Mesenchymal stem cell (in vitro differentiated cells and primary cell): ENCODE data around the gene DDX31.

Experiments
- DNase-seq: peaks from one replicate; pipeline ENCODE4 v3.0.0-alpha.2; 2013
- H2AFZ ChIP-seq: one replicate; pipeline ENCODE4 v1.6.1; 2013; ENCODE audit warnings: low read depth, mild to moderate bottlenecking, control low read depth, inconsistent platforms, low read length, moderate library complexity
- H2AK5ac ChIP-seq: 2 replicates; pipeline ENCODE4 v1.6.1; 2013; ENCODE audit warnings: low read length, moderate library complexity, mild to moderate bottlenecking, inconsistent platforms; ENCODE audit not compliant: severe bottlenecking
- H2BK120ac ChIP-seq: one replicate; pipeline ENCODE4 v1.6.1; 2013; ENCODE audit warnings: low read depth, mild to moderate bottlenecking, inconsistent platforms, low read length, moderate library complexity
- H2BK12ac ChIP-seq, 2 experiments: one replicate each; pipeline ENCODE4 v1.6.1; 2013; ENCODE audit warnings: inconsistent platforms in 2 of 2, low read length in 2 of 2, mild to moderate bottlenecking in 2 of 2, moderate library complexity in 2 of 2, control low read depth in 1 of 2
- H2BK15ac ChIP-seq: one replicate; pipeline ENCODE4 v1.6.1; 2013; ENCODE audit warnings: mild to moderate bottlenecking, low read depth, inconsistent platforms; ENCODE audit not compliant: poor library complexity, severe bottlenecking
- H2BK5ac ChIP-seq: 2 replicates; pipeline ENCODE4 v1.6.1; 2013; ENCODE audit warnings: low read depth, mild to moderate bottlenecking, low read length, control low read depth, inconsistent platforms; ENCODE audit not compliant: poor library complexity, severe bottlenecking
- H3K14ac ChIP-seq, 2 experiments: one replicate each; pipeline ENCODE4 v1.6.1; 2013; ENCODE audit warnings: inconsistent platforms in 2 of 2, low read length in 2 of 2, control low read depth in 1 of 2, mild to moderate bottlenecking in 1 of 2, moderate library complexity in 1 of 2
- H3K18ac ChIP-seq, 2 experiments: one replicate each; pipeline ENCODE4 v1.6.1; 2013; ENCODE audit warnings: inconsistent platforms in 2 of 2, low read length in 2 of 2, control low read depth in 1 of 2, low read depth in 1 of 2, mild to moderate bottlenecking in 1 of 2
- H3K23ac ChIP-seq, 2 experiments: one replicate each; pipeline ENCODE4 v1.6.1; 2013; ENCODE audit warnings: inconsistent platforms in 2 of 2, low read length in 2 of 2, mild to moderate bottlenecking in 2 of 2, moderate library complexity in 2 of 2, control low read depth in 1 of 2
- H3K27ac ChIP-seq: 2 replicates; pipeline ENCODE4 v1.5.1; 2013; ENCODE audit warnings: mild to moderate bottlenecking, moderate library complexity, low read length, control low read depth, inconsistent platforms; ENCODE audit not compliant: poor library complexity, severe bottlenecking
- H3K27me3 ChIP-seq, 2 experiments: 2 replicates each; pipeline versions ENCODE4 v1.6.1 to v1.7.0; 2013; ENCODE audit warnings: low read length in 2 of 2, mild to moderate bottlenecking in 2 of 2, moderate library complexity in 2 of 2, control low read depth in 1 of 2, inconsistent platforms in 1 of 2; ENCODE audit not compliant: control insufficient read depth in 1 of 2, insufficient read depth in 1 of 2
- H3K36me3 ChIP-seq, 2 experiments: 2 replicates each; pipeline versions ENCODE4 v1.6.1 to v1.7.0; 2013; ENCODE audit warnings: low read length in 2 of 2, control low read depth in 1 of 2, inconsistent platforms in 1 of 2, low read depth in 1 of 2, mild to moderate bottlenecking in 1 of 2; ENCODE audit not compliant: insufficient read depth in 2 of 2, control insufficient read depth in 1 of 2
- H3K4ac ChIP-seq, 2 experiments: one replicate each; pipeline ENCODE4 v1.6.1; 2013; ENCODE audit warnings: inconsistent platforms in 2 of 2, low read length in 2 of 2, mild to moderate bottlenecking in 2 of 2, moderate library complexity in 2 of 2, control low read depth in 1 of 2, low read depth in 1 of 2
- H3K4me1 ChIP-seq: 2 replicates; pipeline ENCODE4 v1.6.1; 2013; ENCODE audit warnings: low read depth, low read length, control low read depth; ENCODE audit not compliant: control insufficient read depth, insufficient read depth
- H3K4me2 ChIP-seq: 2 replicates; pipeline ENCODE4 v1.6.1; 2013; ENCODE audit warnings: low read length, mild to moderate bottlenecking, inconsistent platforms; ENCODE audit not compliant: poor library complexity, severe bottlenecking
- H3K4me3 ChIP-seq, 2 experiments: 2 replicates each; pipeline versions ENCODE4 v1.5.1 to v1.7.0; 2013; ENCODE audit warnings: low read length in 2 of 2, mild to moderate bottlenecking in 2 of 2, control low read depth in 1 of 2, low read depth in 1 of 2; ENCODE audit not compliant: insufficient read depth in 1 of 2
- H3K79me1 ChIP-seq: replicated peaks from 2 replicates; pipeline ENCODE4 v1.6.1; 2013; ENCODE audit warnings: mild to moderate bottlenecking, control low read depth, low read length, inconsistent platforms; ENCODE audit not compliant: poor library complexity, severe bottlenecking
- H3K9ac ChIP-seq: 2 replicates; pipeline ENCODE4 v1.7.0; 2013; ENCODE audit warnings: mild to moderate bottlenecking, low read length, moderate library complexity
- H3K9me3 ChIP-seq: 2 replicates; pipeline ENCODE4 v1.7.0; 2013; ENCODE audit warnings: mild to moderate bottlenecking, low read length; ENCODE audit not compliant: control insufficient read depth
- H4K8ac ChIP-seq: one replicate; pipeline ENCODE4 v1.6.1; 2013; ENCODE audit warnings: inconsistent platforms, mild to moderate bottlenecking, low read length, moderate library complexity
- H4K91ac ChIP-seq: one replicate; pipeline ENCODE4 v1.6.1; 2013; ENCODE audit warnings: mild to moderate bottlenecking, low read length, inconsistent platforms
- WGBS: methylation state at CpG from one replicate; pipeline ENCODE4 v1.1.7; 2013; ENCODE audit warnings: mixed read lengths; 5-methylcytosine and 5-hydroxymethylcytosine counted together

Gene DDX31

GRCh38 chr9:132699956-132700355 is 30.2 kb upstream of the DDX31 start:
- H2AFZ ChIP-seq: no peak overlapping the region
- H4K8ac ChIP-seq: no peak overlapping the region
- H3K79me1 ChIP-seq: no peaks in the 10 kb centered on the region
- peaks cover 30% of the 10 kb centered on the region for H3K9me3 ChIP-seq
- no peak overlapping the region for H3K9ac ChIP-seq
- H3K27me3 ChIP-seq: peaks cover 0 to 2% of the 10 kb centered on the region in 2 experiments
- no peak overlapping the region for H3K4ac ChIP-seq
- no peak overlapping the region for H3K18ac ChIP-seq
- WGBS: no CpG with 5 or more reads among the region's 1 CpG
- no peak overlapping the region for H4K91ac ChIP-seq
- no peak overlapping the region for H2BK15ac ChIP-seq
- peak; percentile 34 for DNase-seq
- H2BK12ac ChIP-seq: no peak overlapping the region
- no peak overlapping the region for H2AK5ac ChIP-seq
- H3K4me1 ChIP-seq: no peaks in the 10 kb centered on the region
- H2BK5ac ChIP-seq: no peak overlapping the region
- no peak overlapping the region for H2BK120ac ChIP-seq
- H3K4me2 ChIP-seq: no peak overlapping the region
- no peaks in the 10 kb centered on the region for H3K36me3 ChIP-seq
- no peak overlapping the region for H3K4me3 ChIP-seq
- H3K27ac ChIP-seq: no peak overlapping the region
- H3K14ac ChIP-seq: no peak overlapping the region
- H3K23ac ChIP-seq: no peak overlapping the region

DNA sequence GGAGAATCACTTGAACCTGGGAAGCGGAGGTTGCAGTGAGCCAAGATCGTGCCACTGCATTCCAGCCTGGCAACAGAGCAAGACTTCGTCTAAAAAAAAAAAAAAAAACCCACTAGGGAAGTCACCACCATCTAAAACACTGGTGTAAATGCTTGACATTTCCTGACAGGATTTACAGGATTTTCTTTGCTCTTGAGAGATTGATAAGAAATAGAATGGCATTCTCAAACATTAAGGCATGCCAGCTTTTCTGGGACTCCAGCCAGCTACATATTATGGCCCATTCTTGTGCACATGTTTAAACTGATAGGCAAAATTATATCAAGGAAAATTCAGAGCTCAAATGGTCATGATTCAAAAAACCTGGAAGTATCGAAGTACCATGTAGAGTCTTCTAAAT is 29.2 kb upstream of the DDX31 start:
- no peak overlapping the region for H4K8ac ChIP-seq
- H2AK5ac ChIP-seq: no peak overlapping the region
- H4K91ac ChIP-seq: no peak overlapping the region
- WGBS: 100% methylated on average over 3 of the region's 4 CpGs
- H3K18ac ChIP-seq: no peak overlapping the region
- H3K14ac ChIP-seq: no peak overlapping the region
- DNase-seq: no peak
- no peak overlapping the region for H3K4ac ChIP-seq
- H3K4me2 ChIP-seq: no peak overlapping the region
- H3K4me1 ChIP-seq: no peaks in the 10 kb centered on the region
- H3K4me3 ChIP-seq: no peak overlapping the region
- no peak overlapping the region for H3K23ac ChIP-seq
- no peak overlapping the region for H3K9ac ChIP-seq
- H3K27ac ChIP-seq: no peak overlapping the region
- H2BK120ac ChIP-seq: no peak overlapping the region
- H3K36me3 ChIP-seq: peaks cover 0 to 5% of the 10 kb centered on the region in 2 experiments
- H2BK5ac ChIP-seq: no peak overlapping the region
- no peaks in the 10 kb centered on the region for H3K79me1 ChIP-seq
- peaks cover 0 to 2% of the 10 kb centered on the region in 2 experiments for H3K27me3 ChIP-seq
- no peak overlapping the region for H2AFZ ChIP-seq
- peaks cover 30% of the 10 kb centered on the region for H3K9me3 ChIP-seq
- no peak overlapping the region for H2BK12ac ChIP-seq
- H2BK15ac ChIP-seq: no peak overlapping the region

DNA sequence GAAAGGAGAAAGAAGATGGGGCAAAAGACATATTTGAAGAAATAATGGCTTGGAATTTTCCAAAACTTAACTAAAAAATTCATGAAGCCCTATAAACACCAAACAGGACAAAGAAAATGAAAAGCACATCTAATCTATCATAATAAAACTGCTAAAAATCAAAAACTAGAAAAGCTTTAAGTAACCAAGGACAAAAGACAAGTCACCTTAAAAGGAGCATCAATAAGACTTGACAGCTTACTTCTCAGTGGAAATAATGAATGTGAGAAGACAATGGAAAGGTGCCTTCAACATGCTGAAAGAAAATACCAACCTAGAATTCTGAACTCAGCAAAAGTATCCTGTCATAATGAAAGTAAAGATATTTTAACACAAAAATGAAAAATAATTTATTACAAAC is 27.4 kb upstream of the DDX31 start:
- H3K4me2 ChIP-seq: no peak overlapping the region
- H3K36me3 ChIP-seq: peaks cover 0 to 13% of the 10 kb centered on the region in 2 experiments

DNA sequence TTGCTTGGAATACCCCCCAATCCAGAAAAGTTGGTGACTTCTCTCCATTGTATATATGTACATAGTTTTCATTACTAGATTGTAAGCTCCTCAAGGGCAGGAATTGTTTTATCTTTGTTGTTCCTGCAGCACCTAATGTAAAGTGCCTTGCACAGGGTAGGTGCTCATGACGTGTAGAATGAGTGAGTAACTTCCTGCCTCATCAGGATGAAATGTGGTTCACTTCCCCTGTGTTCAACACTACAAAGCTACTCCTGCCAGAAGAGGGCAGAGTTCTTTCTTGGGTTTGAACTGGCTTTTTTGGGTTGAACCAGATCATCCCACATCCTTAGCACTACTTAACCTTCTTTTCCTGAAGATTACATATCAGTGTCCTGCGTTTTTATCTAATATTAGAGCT is 24.4 kb upstream of the DDX31 start:
- Histone ChIP-seq H2BK15ac (no peak overlapping the region), H3K23ac (no peak overlapping the region), H2AFZ (no peak overlapping the region), H3K9me3 (peaks cover 30% of the 10 kb centered on the region), H3K4me1 (no peaks in the 10 kb centered on the region), H2BK12ac (no peak overlapping the region), H3K27ac (no peak overlapping the region), H2AK5ac (no peak overlapping the region), H3K4me3 (no peak overlapping the region), H2BK5ac (no peak overlapping the region), H4K8ac (no peak overlapping the region), H3K4ac (no peak overlapping the region), H3K4me2 (no peak overlapping the region), H3K36me3 (peaks cover 11 to 44% of the 10 kb centered on the region in 2 experiments), H3K18ac (no peak overlapping the region), H3K79me1 (peaks cover 15% of the 10 kb centered on the region), H3K27me3 (no peaks in the 10 kb centered on the region), H4K91ac (no peak overlapping the region), H3K14ac (no peak overlapping the region), H3K9ac (no peak overlapping the region), H2BK120ac (no peak overlapping the region)
- 27% methylated on average over 2 of the region's 2 CpGs for WGBS
- no peak for DNase-seq

More for the DNA sequence above, 27.4 kb upstream of the DDX31 start:
- H3K4me3 ChIP-seq: no peak overlapping the region
- H2AK5ac ChIP-seq: no peak overlapping the region
- H3K9me3 ChIP-seq: peaks cover 30% of the 10 kb centered on the region
- H2AFZ ChIP-seq: no peak overlapping the region
- no peak overlapping the region for H4K91ac ChIP-seq
- H3K14ac ChIP-seq: no peak overlapping the region
- H3K23ac ChIP-seq: no peak overlapping the region
- no peak overlapping the region for H2BK12ac ChIP-seq
- H3K27me3 ChIP-seq: no peaks in the 10 kb centered on the region
- H3K4ac ChIP-seq: no peak overlapping the region
- H3K18ac ChIP-seq: no peak overlapping the region
- H3K9ac ChIP-seq: no peak overlapping the region
- H3K27ac ChIP-seq: no peak overlapping the region
- H4K8ac ChIP-seq: no peak overlapping the region
- no peaks in the 10 kb centered on the region for H3K4me1 ChIP-seq
- H2BK15ac ChIP-seq: no peak overlapping the region
- no peak overlapping the region for H2BK5ac ChIP-seq
- peaks cover 2% of the 10 kb centered on the region for H3K79me1 ChIP-seq
- DNase-seq: no peak
- no peak overlapping the region for H2BK120ac ChIP-seq
